ENCODE results near the gene FALEC. TPM values are rescaled to one million over a fixed set of nuclear protein-coding genes. Genes with fewer than 3 reads are reported as not detected.

Gene FALEC
- total and polyA plus RNA-seq, 9 of the 15 experiments (the other 6 are each of a cell fraction or from before 2014, with no cell fraction given): 0.15 to 1.8 (median 0.53) TPM; not detected in 5

GRCh38 chr1:150511985-150512660 is 3.4 kb upstream of the FALEC start (continued):
- TF ChIP-seq AFF1 (IDR thresholded peaks at IDR 0.05; ENCODE audit: low read depth in 1 of 2, partially characterized antibody in 2 of 2): no peak
- no peak for TF ChIP-seq HNRNPH1 (optimal IDR thresholded peaks at IDR 0.05; ENCODE audit: low read depth, low read length)
- TF ChIP-seq MLX (CRISPR knock-in tag; conservative IDR thresholded peaks at IDR 0.05): no peak
- no peak for TF ChIP-seq ZBTB8A (IDR thresholded peaks at IDR 0.05; ENCODE audit: partially characterized antibody)

All from K562 (cell line).